ENCODE measurements around the gene PLEKHS1.
"Not testable (repeated sequence)": the region's sequence is repeated elsewhere in the genome, so short reads cannot be mapped to it uniquely, and the experiment has no call there.

PLEKHS1 gene

DNA sequence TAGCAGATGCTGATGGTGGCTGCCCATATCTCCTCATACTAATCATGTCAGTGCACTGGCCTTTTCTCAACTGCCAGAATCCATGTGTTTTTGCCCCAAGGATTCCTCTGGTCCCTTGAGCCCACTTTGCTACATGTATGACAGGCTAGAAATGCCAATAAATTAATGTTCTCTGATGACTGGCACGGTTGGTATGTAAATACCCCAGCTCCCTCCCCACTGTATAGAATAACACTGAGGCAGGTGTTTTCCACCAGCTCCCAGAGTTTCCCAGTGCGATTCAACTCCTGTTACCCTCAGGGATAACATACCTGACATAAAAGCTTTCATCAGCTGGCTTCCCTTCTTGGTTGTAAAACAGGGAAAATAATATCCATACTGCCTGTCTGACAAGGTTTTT is 9.0 kb upstream of the PLEKHS1 start:
- no peak for DNase-seq

- DNase-seq = no peak
These were observed 7.9 kb upstream of the PLEKHS1 start for GRCh38 chr10:113743594-113743993.

DNA sequence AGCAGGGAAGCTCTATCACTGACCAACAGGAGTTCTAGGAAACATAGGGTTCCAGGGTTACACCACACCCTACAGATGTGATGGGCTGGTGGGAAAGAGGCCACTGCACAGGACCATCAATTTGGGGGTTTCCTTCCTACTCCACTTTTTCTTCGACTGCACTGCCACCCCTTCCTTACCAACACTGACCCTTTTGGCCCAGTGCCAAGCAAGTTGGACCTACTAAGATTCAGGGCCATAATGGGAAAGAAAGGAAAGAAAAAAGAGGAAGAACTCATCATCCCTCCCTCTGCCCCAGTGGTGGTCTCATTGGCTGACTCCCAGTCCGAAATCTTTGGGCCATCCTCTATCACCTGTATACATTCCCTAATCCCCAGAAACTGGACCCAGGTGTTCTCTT is 6.1 kb upstream of the PLEKHS1 start:
- DNase-seq = no peak

DNA sequence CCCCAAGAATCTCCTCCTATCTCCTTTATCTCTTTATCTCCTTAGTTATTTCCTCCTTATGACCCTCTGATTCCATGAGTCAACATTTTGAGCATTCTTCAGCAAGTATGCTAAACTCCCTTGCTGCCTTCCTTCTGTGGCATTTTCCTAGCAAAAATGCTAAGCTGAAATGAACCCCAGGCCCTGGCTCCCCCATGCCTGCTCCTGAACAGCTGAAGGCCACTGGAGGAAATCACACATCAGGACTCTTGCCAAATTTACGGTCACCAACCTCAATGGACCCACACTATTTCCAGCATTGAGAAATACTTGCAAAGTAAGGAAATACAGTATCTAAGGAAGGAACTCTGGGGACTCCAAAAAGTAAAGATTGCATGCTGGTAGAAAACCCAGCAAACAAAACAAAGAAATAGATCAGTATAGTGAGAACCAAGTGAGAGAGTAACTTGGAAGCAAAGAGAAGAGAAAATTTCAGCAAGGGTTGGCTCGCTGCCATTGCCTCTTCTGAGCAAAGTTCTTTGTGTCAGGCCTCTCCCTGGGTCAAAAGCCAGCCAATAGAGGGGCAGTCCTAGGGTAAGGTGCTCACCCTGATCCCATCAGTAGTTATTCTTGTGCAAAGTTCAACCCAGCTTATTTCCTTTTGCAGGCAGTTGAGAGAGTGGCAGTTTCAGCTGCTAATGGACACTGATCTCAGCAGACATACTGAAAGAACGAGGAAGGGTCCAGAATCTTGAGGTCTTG is 5.1 kb upstream of the PLEKHS1 start:
- no peak for DNase-seq

- no peak for DNase-seq
These were observed 1.1 kb downstream of the PLEKHS1 start for GRCh38 chr10:113752553-113752952.

DNA sequence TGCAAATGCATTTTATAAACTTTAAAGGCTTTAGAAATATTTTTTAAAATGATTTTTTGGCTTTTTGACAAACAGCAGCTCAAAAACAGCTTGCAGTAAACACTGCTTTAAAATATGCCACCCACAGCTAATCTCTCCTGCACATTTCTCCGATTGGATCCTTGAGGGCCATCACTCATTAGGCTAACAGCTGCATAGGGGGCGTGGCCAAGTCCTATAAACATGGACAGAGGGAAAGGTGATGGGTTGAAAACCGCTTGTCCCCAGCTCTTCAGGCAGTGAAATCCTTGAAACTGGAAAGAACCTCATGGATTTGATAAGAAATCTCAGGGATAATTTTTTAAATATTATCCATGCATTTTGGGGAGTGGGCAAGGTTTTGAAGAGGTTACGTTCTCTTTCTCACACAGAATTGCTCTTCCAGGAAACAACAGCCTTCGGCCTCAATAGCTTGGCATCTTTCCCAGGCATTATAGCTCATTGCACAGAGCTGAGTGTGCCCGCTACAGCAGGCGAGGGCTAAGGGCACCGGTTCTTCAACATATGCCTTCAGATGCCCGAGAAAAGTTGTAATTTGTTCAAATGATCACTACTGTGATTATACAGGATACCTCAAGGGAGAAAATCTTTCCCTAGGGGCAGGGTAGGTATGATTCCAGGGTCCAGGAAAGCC is 1.7 kb downstream of the PLEKHS1 start:
- DNase-seq = no peak

- DNase-seq = no peak
These were observed 2.6 kb downstream of the PLEKHS1 start for GRCh38 chr10:113754125-113754524.

DNA sequence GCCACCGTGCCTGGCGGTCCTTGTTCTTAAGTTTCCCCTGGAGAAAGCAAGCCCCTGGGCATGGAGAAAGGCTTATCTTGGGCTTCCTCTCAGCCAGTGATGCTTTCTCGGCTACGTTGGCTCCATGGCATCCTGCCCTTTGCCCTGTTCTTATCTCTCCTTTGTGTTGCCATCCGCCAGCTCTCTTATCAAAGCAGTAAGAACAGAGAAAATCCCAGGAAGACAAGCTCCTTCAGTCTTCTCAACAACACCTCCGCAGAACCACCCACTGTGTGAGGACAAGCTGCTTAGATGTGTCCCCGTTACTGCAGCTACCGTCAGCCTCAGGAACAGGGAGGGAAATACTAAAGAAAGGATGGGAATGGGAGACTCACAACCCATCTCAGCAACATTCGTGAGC is 3.3 kb downstream of the PLEKHS1 start:
- no peak for DNase-seq

DNA sequence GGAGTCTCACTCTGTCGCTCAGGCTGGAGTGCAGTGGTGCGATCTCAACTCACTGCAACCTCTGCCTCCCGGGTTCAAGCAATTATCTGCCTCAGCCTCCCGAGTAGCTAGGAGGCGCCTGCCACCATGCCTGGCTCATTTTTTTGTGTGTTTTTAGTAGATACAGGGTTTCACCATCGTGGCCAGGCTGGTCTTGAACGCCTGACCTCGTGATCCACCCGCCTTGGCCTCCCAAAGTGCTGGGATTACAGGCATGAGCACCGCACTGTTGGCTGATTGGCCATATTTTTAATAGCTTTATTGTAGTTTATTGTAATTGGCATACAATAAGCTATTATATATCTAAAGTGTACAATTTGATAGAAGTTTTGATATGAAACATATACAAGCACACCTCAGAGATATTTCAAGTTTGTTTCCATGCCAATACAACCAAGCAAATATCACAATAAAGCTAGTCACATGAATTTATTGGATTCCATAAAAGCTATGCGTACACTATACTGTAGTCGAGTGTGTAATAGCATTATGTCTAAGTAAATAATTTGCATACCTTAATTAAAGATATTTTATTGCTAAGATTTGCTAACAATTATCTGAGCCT is 5.6 kb downstream of the PLEKHS1 start:
- no peak for DNase-seq

DNA sequence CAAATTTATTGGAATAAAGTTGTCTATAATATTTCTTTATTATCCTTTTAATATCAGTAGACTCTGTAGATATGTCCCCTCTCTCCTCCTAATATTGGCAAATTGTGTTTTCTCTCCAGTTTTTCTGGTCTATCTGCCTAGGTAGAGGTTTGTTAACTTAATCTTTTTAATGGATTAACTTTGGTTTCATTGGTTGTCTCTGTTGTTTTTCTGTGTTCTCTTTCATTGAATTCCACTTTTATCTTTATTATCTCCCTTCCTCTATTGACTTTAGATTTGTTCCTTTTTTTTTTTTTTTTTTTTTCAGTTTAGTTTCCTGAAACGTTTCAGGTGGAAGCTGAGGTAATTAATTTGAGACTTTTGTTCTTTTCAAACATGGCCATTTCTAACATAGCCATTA is 10.6 kb downstream of the PLEKHS1 start:
- no peak for DNase-seq

GRCh38 chr10:113764582-113764981 is 13.1 kb downstream of the PLEKHS1 start:
- no peak for DNase-seq

DNA sequence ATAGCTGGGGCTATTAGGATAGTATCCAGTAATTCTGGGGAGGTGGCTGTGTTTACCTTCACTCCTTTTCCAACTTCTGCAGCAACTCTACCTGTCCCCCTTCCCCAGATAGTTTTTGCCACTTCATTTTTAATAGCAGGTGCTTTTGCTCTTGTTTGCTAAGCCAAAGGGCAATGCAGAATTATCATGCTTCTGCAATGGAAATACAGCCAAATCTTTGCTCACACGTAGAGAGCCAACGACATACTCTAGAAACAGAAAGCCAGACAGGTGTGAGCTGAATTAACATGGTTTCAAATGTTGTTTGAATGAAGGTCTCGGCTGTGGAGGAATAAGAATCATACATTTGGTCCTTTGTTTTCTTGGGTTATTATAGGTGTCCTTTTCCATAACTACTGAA is 14.4 kb downstream of the PLEKHS1 start:
- no peak for DNase-seq

GRCh38 chr10:113767222-113767621 is 15.7 kb downstream of the PLEKHS1 start:
- DNase-seq = no peak

GRCh38 chr10:113770346-113770745 is 18.9 kb downstream of the PLEKHS1 start:
- no peak for DNase-seq

DNA sequence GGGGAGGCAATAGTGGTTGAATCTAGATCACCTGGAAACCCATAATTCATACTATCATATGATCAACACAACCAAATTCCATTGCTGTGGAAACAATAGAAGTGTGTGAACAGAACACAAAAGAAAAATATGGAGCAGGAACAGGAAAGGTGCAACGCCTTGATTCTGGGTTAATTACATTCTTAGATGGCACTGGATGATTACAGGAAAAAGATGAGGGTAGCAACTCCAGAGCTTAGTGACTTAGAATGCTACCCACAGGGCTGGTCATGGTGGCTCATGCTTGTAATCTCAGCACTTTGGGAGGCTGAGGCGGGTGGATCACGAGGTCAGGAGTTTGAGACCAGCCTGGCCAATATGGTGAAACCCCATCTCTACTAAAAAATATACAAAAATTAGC is 19.6 kb downstream of the PLEKHS1 start:
- DNase-seq = not testable (repeated sequence)

GRCh38 chr10:113775686-113776294 is 24.3 kb downstream of the PLEKHS1 start:
- no peak for DNase-seq

GRCh38 chr10:113776553-113776952 is 25.1 kb downstream of the PLEKHS1 start:
- DNase-seq = no peak

- DNase-seq = no peak
These were observed 29.3 kb downstream of the PLEKHS1 start for GRCh38 chr10:113780681-113781250.

DNA sequence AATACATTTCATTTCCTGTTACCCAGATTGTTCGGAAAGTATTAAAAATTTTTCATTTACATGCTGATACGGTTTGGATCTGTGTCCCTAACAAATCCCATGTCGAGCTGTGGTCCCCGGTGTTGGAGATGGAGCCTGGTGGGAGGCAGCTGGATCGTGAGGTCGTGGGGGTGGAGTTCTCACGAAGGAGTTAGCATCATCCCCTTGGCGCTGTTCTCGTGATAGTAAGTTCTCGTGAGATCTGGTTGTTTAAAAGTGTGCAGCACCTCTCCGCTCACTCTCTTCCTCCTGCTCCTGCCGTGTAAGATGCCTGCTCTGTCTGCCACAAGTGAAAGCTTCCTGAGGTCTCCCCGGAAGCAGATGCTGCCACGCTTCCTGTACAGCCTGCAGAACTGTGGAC is 30.9 kb downstream of the PLEKHS1 start:
- DNase-seq = no peak

GRCh38 chr10:113782986-113783704 is 31.7 kb downstream of the PLEKHS1 start:
- DNase-seq = no peak

GRCh38 chr10:113788604-113789083 is 37.2 kb downstream of the PLEKHS1 start:
- DNase-seq = peak; percentile 51

DNA sequence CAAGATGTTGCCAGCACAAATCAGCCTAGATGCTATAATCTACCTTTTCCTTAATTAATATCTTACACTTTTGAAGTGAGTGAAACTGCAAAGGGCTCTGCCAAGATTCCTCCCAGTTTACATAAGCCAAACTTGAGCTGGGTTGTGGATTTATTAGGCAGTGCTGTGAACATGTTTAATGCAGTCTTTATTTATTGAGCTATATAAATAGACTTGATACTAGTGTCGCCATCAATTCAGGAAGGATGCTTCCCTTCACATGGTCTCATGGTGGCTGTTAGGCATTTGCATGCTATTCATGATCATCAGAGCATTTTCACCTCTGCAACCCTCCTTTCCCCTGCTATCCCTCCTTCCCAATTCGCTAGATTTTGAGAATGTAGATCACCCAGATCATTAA is 40.2 kb downstream of the PLEKHS1 start:
- no peak for DNase-seq

- no peak for DNase-seq
These were observed 50.1 kb downstream of the PLEKHS1 start for GRCh38 chr10:113801569-113801968.

Measured in GOT3 (cell line).